Measurements from ENCODE around the gene GMEB2.
A peak's percentile ranks its signal among the peaks of the same experiment; 100 is the strongest.

The GMEB2 gene

DNA sequence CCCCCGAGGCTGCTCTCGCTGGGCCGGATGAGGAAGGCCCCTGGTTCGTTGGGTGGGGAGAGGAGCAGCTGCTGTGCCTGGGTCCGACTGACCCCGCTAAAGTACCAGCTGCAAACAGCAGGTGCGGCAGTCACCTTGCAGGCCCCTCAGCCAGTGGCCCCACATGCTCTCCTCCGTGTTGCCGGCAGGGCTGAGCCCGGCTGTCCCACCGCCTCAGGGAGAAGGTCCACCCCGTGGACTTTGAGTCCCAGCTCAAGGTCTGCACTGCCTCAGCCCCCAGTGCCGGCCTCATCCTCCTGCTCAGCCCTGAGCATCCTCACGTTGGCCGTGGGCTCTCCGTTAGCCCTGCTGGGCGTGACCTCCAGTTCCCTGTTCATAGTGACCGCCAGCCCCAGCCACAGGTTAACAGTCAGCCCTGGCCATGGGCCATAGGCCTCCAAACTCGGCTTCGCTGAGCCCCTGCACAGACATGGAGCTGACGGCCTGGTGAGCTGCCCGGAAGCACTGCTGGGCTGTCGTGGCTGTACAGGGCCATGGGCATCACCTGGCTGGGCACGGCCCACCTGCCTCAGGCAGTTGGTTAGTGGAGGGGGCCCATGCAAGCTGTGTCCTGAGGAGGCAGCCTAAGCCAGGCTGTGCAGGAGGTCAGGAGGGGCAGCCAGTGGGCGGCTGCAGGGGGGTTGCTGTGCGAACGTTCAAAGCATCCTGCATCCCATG is 82.5 kb downstream of the GMEB2 start:
- no peak for DNase-seq

DNA sequence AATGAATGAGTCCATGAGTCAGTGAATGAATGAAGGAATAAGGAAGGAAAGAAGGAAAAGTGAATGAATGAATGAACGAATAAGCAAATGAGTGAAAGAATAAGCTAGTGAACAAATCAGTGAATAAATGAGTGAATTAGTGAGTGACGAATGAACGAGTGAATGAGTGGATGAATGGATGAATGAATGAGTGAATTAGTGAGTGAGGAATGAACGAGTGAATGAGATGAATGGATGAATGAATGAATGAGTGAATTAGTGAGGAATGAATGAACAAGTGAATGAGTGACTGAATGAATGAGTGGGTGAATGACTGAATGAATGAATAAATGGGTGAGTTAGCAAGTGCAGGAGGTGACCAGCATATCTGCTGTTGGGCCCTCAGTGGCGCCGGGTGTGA is 83.2 kb downstream of the GMEB2 start:
- no peak for DNase-seq

DNA sequence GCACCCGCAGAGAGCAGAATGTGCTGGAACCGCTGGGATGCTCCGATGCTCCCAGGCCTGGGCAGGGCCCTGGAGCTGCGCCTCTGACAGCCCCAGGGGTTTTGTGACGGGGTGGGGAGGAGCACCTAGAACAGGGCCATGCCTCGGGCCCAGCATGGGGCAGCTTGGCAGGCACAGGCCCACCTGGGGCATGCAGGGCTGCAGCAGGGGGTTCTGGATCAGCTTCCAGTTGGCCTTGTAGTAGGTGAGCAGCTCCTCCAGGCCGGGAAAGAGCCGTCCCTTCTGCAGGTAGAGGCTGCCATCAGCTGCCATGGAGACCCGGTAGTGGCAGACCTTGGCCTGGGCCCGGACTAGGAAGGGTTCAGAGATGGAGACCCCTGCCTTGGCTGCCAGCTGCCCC is 83.8 kb downstream of the GMEB2 start:
- DNase-seq = no peak

DNA sequence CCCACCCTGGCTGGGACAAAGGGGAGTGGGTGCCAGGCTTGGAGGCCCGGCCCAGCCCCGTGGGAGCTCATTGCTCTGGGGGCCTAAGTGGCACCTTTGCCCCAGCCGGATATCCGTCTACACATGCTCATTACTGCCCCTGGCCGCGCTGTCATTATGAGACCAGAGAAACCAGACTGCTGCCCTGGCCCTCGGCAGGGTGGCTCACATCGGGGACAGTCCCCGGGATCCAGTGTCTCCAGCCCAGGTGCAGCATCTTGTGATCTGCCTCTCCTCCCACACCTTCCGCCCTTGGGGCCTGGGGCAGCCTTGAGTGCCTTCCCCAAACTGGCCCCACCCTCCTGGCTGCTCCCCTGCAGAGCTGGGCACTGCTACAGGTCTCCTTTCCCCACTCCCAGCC is 84.2 kb downstream of the GMEB2 start:
- DNase-seq = no peak

DNA sequence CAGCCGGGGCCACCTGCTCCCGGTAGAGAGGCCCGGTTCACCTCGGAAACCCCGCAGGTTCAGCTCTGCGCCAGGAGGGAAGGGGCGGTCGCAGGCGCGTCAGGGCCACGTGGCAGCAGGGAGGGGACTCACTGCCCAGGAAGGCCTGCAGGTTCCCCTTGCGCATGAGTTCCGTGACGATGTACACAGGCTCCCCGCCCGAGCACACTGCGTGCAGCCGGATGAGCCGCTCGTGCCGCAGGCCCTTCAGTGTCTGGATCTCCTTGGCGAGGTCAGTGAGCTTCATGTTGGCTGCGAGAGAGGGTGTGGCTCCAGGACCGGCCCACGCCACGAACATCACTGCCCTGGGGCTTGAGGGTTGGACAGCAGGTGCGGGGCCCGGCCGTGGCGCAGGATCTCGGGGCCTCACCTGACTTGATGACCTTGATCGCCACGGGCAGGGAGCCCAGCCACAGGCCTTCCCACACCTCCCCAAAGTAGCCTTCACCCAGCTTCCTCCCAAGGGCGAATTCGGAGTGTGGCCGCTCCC is 84.8 kb downstream of the GMEB2 start:
- DNase-seq = no peak

DNA sequence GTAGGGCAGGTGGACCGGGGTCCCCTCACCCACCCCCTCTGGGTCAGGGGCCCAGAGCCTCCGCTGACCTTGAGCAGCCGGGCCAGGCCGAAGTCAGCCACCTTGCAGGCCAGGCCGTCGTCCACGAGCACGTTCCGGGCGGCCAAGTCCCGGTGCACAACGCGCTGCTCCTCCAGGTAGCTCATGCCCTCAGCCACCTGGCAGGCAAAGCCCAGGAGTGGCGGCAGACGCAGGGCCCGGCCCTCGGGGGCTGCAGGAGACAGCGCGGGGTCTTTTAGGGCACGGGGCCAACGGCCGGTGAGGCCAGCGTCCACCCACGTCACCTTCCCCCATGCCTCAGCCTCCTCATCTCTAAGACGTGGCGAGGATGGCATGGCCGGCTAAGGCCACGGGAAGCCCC is 85.5 kb downstream of the GMEB2 start:
- DNase-seq = no peak

DNA sequence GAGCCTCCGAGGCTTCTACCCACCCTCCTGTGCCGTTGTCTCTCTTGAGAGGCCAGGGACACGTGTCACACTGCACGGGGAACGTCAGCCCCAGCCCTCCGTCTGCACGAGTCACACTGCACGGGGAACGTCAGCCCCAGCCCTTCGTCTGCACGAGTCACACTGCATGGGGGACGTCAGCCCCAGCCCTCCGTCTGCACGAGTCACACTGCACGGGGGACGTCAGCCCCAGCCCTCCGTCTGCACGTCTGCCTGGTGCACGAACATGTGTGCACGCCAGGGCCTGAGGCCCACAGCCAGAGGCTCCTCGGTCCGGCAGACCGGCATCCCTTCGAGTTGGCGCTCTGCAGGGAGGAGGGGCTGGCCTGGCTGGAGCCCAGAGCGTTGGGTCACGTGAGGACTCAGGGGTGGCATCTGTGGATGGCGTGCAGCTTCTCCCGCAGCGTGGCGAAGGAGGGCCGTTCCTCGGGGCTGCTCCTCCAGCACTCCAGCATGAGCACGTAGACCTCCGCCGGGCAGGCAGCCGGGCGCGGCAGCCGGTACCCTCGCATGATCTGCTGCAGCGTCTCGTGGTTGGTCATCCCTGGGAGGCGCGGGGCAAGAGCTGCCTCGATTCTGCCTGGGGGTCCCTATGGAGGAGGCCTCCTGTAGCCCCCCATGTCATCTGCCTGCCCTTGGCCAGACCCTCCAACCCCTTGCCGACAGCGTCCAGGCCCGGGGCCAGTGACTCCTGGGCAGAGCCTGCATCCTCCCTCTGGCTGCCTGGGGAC is 86.3 kb downstream of the GMEB2 start:
- DNase-seq = peak; percentile 14

DNA sequence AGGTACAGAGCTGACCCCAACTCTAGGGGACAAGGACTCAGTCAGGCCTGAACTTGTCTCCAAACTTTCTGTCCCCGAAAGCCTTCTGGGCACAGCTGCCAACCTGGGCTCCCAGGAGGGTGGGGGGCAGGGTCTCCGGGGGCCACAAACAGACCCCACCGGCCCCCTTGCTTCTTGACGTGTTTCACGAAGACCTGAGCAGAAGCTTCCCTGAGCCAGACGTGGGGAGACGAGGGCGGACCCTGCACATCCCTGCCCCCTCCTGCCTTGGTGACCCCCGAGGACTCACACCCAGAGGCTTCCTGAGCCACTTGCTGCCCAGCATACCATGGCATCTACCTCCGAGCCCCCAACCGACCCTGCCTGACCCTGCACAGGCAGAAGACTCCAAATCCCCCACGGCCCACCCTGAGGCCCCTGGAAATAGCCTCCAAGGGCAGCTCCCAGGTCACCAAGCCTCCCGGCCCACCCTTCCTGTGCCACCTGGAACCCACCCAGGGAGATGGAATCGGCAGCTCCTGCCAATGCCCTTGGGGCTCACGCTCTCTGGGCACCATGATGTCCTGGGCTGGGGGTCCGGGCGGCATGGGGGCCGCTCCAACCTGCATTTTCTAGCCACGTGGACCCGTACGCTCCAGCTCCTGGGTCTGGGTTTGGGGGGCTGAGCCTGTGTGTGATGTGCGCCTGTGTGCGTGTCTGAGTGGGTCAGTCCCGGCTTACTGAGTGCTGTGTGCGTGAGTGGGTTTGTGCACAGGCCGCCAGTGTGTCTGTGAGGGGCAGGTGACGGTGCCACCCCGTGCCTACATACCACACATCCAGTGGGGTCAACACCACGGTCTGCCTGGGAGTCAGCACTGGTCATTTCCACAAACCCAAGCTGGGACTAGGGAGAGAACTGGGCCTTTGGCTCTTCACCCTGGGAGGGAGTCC is 87.2 kb downstream of the GMEB2 start:
- no peak for DNase-seq

DNA sequence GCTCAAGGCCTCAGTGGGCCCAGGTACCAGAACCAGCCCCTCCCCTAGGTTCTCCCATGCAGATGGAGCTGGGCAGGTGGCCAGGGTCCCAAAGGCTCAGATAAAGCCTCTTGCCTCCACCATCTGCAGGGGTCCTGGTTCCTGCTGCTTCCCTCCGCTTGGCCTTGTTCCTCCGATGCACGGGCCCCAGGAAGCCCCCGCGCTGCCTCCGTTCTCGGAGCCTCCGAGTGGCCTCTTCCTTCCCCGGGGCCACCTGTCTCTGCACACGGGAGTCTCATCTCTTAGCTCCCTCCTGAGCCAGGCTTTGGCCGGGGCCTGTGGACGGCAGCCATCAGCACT is 87.8 kb downstream of the GMEB2 start:
- no peak for DNase-seq

DNA sequence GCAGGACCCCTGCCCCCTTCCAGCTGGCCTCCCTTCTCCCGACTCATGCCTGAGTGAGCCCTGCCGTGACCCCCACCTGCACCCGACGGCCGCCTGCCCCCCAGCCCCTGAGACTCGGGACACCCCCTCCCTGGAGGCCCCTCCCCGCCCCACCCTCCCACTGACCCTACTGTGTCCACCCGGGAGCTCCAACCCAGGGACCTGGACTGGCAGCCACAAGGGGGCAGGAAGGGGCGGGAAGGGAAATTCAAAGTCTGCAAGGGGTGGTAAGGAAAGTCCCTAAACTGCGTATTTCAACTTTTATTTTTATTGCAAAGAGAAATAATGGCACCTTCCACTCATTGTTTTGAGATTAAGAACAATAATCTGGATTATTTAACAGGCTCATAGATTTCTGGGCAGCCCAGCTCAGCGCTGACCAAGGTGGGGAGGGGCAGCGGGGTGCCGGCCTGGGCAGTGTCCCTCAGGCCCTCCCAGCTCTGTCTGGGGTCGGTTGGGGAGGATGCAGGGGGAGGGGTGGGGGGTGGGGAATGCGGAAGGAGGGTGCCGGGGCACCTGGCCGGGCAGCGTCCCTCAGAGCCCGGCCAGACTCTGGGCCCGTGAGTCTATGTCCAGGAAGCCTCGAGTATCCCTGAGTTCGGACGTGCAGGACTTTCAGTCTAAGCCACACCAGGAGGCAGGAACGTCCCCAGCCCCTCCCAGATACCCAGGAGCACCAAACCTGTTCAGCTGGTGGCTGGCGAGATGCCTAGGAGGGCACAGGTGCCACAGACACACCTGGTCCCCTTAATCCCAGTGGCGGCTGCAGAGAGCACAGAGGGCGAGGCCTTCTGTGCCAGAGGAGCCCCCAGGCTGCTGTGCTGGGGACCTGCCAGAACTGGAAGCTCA is 88.5 kb downstream of the GMEB2 start:
- DNase-seq = no peak

Measured in fibroblast of skin of abdomen (primary cell).